Measurements from ENCODE around the gene R3HDM4. TPM values are rescaled to one million over a fixed set of nuclear protein-coding genes. Genes with fewer than 3 reads are reported as not detected.

The R3HDM4 gene
- total and polyA plus RNA-seq, 9 of the 15 experiments (the other 6 are each of a cell fraction or from before 2014, with no cell fraction given), result 3.2 to 154 (median 59.0) TPM

GRCh38 chr19:850979-851335 is 62.1 kb downstream of the R3HDM4 start (continued):
- TF ChIP-seq ZBTB34 (CRISPR knock-in tag; IDR thresholded peaks at IDR 0.05), result no peak
- TF ChIP-seq BCOR (IDR thresholded peaks at IDR 0.05), result peak; percentile 57; the same call in 1 of the 2 replicates
- TF ChIP-seq ZFX (CRISPR knock-in tag; IDR thresholded peaks at IDR 0.05), result peak; percentile 40; the same call in 1 of the 2 replicates

- Histone ChIP-seq H3K4me1 (replicated peaks in 1 of 2; ENCODE audit: control insufficient read depth in 2 of 2, insufficient read depth in 2 of 2, low read length in 2 of 2) (peaks cover 5 to 52% of the 10 kb centered on the region in 2 experiments; a peak in 3 of 5 replicates), H3K4me3 (no peak overlapping the region), H3K27me3 (ENCODE audit: control insufficient read depth in 2 of 2, insufficient read depth in 2 of 2, low read length in 2 of 2) (no peaks in the 10 kb centered on the region), H3K9me3 (replicated peaks; ENCODE audit: control insufficient read depth, insufficient read depth, low read depth, low read length) (no peaks in the 10 kb centered on the region), H3K36me3 (ENCODE audit: control insufficient read depth, insufficient read depth, low read length) (no peaks in the 10 kb centered on the region), H3K27ac (ENCODE audit: extremely low read depth, low read depth, low read length) (peak overlapping the region; percentile 5; the same call in 1 of the 3 replicates), H3K4me2 (ENCODE audit: insufficient read depth, low read length) (peak overlapping the region; percentile 4; the same call in 1 of the 2 replicates), H3K9me1 (ENCODE audit: control insufficient read depth, insufficient read depth, low read length) (no peaks in the 10 kb centered on the region), H3K9ac (ENCODE audit: insufficient read depth in 1 of 2, low read depth in 2 of 2, low read length in 2 of 2) (peak overlapping the region in 1 of 2 experiments; percentile 73; a peak in 3 of 4 replicates), H2AFZ (ENCODE audit: low read depth, low read length) (peak overlapping the region; percentile 67), H3K79me2 (ENCODE audit: control insufficient read depth, insufficient read depth, low read length) (no peaks in the 10 kb centered on the region), H4K20me1 (replicated peaks; ENCODE audit: control insufficient read depth, insufficient read depth, low read length) (no peaks in the 10 kb centered on the region)
- CTCF ChIA-PET (ENCODE audit: low intra/inter-chr PET ratio), result no interaction called here
- ATAC-seq (peak; percentile 72), FAIRE-seq (no peak), DNase-seq (ENCODE audit: extremely low read depth in 1 of 4, low spot score in 3 of 4) (peak; percentile 41 to 57 (median 48))
- intact Hi-C loops (cut with micrococcal nuclease) (no loop called here), in situ Hi-C loops (cut with MboI) (no loop called here)
- POLR2A ChIA-PET, result no interaction called here
- WGBS (ENCODE audit: insufficient coverage, low coverage, missing lambda C conversion rate), result 25% methylated on average over 21 of the region's 28 CpGs
- no TSS peak for BruUV-seq (replicated peaks)
- peak; percentile 88 for TF ChIP-seq NFIC (IDR thresholded peaks at IDR 0.05)
- peak; percentile 91 for TF ChIP-seq CEBPB (tag; IDR thresholded peaks at IDR 0.05)
- peak; percentile 93 for TF ChIP-seq ADNP (tag; IDR thresholded peaks at IDR 0.05)
- TF ChIP-seq TFAP4 (CRISPR knock-in tag; IDR thresholded peaks at IDR 0.05; ENCODE audit: borderline replicate concordance), result peak; percentile 56
- TF ChIP-seq E2F3 (CRISPR knock-in tag; IDR thresholded peaks at IDR 0.05), result no peak
- peak; percentile 33; the same call in 1 of the 2 replicates for TF ChIP-seq ZFX (CRISPR knock-in tag; IDR thresholded peaks at IDR 0.05)
- TF ChIP-seq VEZF1 (CRISPR knock-in tag; IDR thresholded peaks at IDR 0.05), result peak; percentile 69
- TF ChIP-seq CTBP1 (IDR thresholded peaks at IDR 0.05; ENCODE audit: borderline replicate concordance), result peak; percentile 29; the same call in 1 of the 2 replicates
- 0 out of 2 replicates have a peak, but pooled peaks have one; percentile 9 for TF ChIP-seq ARID1B (IDR thresholded peaks at IDR 0.05)
- no peak for TF ChIP-seq RBBP5 (IDR thresholded peaks at IDR 0.05; ENCODE audit: borderline replicate concordance, insufficient read depth, low read length, poor library complexity, severe bottlenecking)
- 0 out of 2 replicates have a peak, but pooled peaks have one; percentile 14 for TF ChIP-seq TOE1 (IDR thresholded peaks at IDR 0.05; ENCODE audit: borderline replicate concordance)
- TF ChIP-seq TOE1 (CRISPR knock-in tag; IDR thresholded peaks at IDR 0.05; ENCODE audit: borderline replicate concordance, low read depth), result no peak
- peak in 1 of 2 experiments; percentile 62; a peak in 2 of 4 replicates for TF ChIP-seq KDM1A (IDR thresholded peaks at IDR 0.05)
- peak; percentile 31; the same call in 1 of the 2 replicates for TF ChIP-seq EP300 (IDR thresholded peaks at IDR 0.05; ENCODE audit: low read length)
- TF ChIP-seq ZKSCAN8 (CRISPR knock-in tag; IDR thresholded peaks at IDR 0.05), result peak; percentile 100
These were observed 62.6 kb downstream of the R3HDM4 start for GRCh38 chr19:850221-850978.

Data from K562 (cell line).